Measurements from ENCODE around the gene KIZ. TPM values are rescaled to one million over a fixed set of nuclear protein-coding genes. Genes with fewer than 3 reads are reported as not detected.

Gene KIZ
- total and polyA plus RNA-seq, 2 of the 4 experiments (the other 2 are of a cell fraction), result 9.9 to 14.0 TPM

- no peak for ATAC-seq (ENCODE audit: low read depth)
Measured at GRCh38 chr20:21241406-21241805, 115.5 kb downstream of the KIZ start.

More at GRCh38 chr20:21241406-21241805, 115.5 kb downstream of the KIZ start:
- Histone ChIP-seq H2BK5ac (ENCODE audit: low read depth, low read length, poor library complexity, severe bottlenecking) (no peak overlapping the region), H3K14ac (replicated peaks; ENCODE audit: low read depth, low read length) (no peak overlapping the region), H2BK120ac (ENCODE audit: low read depth, low read length) (no peak overlapping the region), H2AK9ac (replicated peaks; ENCODE audit: low read depth, low read length, poor library complexity) (no peak overlapping the region), H4K91ac (ENCODE audit: insufficient read depth, low read depth, low read length) (no peak overlapping the region), H3K4me2 (ENCODE audit: low read depth, low read length) (no peak overlapping the region), H3K27ac (ENCODE audit: insufficient read depth, low read length) (no peak overlapping the region), H3K36me3 (ENCODE audit: control insufficient read depth, insufficient read depth, low read length) (peaks cover 4% of the 10 kb centered on the region; the same call in 1 of the 2 replicates), H2AK5ac (ENCODE audit: low read depth, low read length) (no peak overlapping the region), H3K9ac (ENCODE audit: low read depth, low read length) (no peak overlapping the region), H3K4me3 (ENCODE audit: insufficient read depth, low read depth, low read length) (no peak overlapping the region), H2AFZ (replicated peaks; ENCODE audit: low read length, poor library complexity) (no peak overlapping the region), H4K20me1 (ENCODE audit: insufficient read depth, low read length) (no peaks in the 10 kb centered on the region), H3K23ac (ENCODE audit: low read depth, low read length) (no peak overlapping the region), H3K79me1 (ENCODE audit: low read depth in 1 of 2, low read length in 2 of 2) (no peaks in the 10 kb centered on the region), H4K8ac (ENCODE audit: low read depth in 2 of 2, low read length in 2 of 2) (no peak overlapping the region), H3K4ac (ENCODE audit: low read depth, low read length) (no peak overlapping the region), H3K18ac (ENCODE audit: low read depth, low read length) (no peak overlapping the region), H2BK15ac (ENCODE audit: low read depth, low read length) (no peak overlapping the region), H2BK20ac (ENCODE audit: low read depth, low read length) (no peak overlapping the region), H3K9me3 (ENCODE audit: control insufficient read depth, insufficient read depth, low read length) (no peaks in the 10 kb centered on the region), H4K5ac (ENCODE audit: low read depth, low read length) (no peak overlapping the region), H3K56ac (ENCODE audit: extremely low read depth, insufficient read depth, low read length) (no peak overlapping the region), H3K27me3 (ENCODE audit: control insufficient read depth, insufficient read depth, low read length) (no peaks in the 10 kb centered on the region), H3K9me1 (ENCODE audit: insufficient read depth, low read length) (0 out of 2 replicates have a peak, but pooled peaks cover 4% of the 10 kb centered on the region), H3K4me1 (ENCODE audit: control insufficient read depth, insufficient read depth, low read length) (no peaks in the 10 kb centered on the region)
- no TSS peak for BruUV-seq (replicated peaks)
- no peak for DNase-seq
- ChIA-PET CTCF (interaction anchor here (1.2 kb wide), 1 partner anchor 264 kb away, joined by 4 read pairs; no protein-coding TSS in a partner anchor), POLR2A (ENCODE audit: unreplicated experiment) (no interaction called here)
- dilution Hi-C loops (cut with HindIII; ENCODE audit: low sequenced_read_pairs, unreplicated experiment) (no loop called here), in situ Hi-C loops (cut with MboI; ENCODE audit: low sequenced_read_pairs) (loop anchor here (25.0 kb wide), 1 partner anchor 379 kb away; no protein-coding TSS in a partner anchor), intact Hi-C loops (cut with micrococcal nuclease) (no loop called here)
- TF ChIP-seq MXI1 (IDR thresholded peaks at IDR 0.05; ENCODE audit: borderline replicate concordance, low read depth, low read length) (no peak), CHD1 (IDR thresholded peaks at IDR 0.05; ENCODE audit: low read depth, low read length) (no peak), RAD21 (IDR thresholded peaks at IDR 0.05; ENCODE audit: low read length) (no peak), FOS (IDR thresholded peaks at IDR 0.05; ENCODE audit: low read depth, low read length) (no peak), MAZ (IDR thresholded peaks at IDR 0.05; ENCODE audit: borderline replicate concordance, low read depth, low read length) (no peak), MAFK (IDR thresholded peaks at IDR 0.05; ENCODE audit: low read depth, low read length) (no peak), POLR2A (IDR thresholded peaks at IDR 0.05; ENCODE audit: low read depth, low read length) (no peak), CEBPB (IDR thresholded peaks at IDR 0.05; ENCODE audit: low read depth, low read length) (no peak)
- TF ChIP-seq, protein P1, sequence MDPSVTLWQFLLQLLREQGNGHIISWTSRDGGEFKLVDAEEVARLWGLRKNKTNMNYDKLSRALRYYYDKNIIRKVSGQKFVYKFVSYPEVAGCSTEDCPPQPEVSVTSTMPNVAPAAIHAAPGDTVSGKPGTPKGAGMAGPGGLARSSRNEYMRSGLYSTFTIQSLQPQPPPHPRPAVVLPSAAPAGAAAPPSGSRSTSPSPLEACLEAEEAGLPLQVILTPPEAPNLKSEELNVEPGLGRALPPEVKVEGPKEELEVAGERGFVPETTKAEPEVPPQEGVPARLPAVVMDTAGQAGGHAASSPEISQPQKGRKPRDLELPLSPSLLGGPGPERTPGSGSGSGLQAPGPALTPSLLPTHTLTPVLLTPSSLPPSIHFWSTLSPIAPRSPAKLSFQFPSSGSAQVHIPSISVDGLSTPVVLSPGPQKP (IDR thresholded peaks at IDR 0.05; ENCODE audit: borderline replicate concordance, low read depth, low read length), result no peak
- WGBS, 2 experiments (ENCODE audit: extremely low coverage in 2 of 2, insufficient read length in 1 of 2), result 70% methylated on average over 3 of the region's 7 CpGs; no CpG with 5 or more reads in 1 of the 2 experiments

Measured in IMR-90 (cell line).